Stimulated activated memory B cell treated with anti-CD40 and anti-IgM and Interleukin-4, amounts not matched to agents 10 μg/mL and 1 μg/mL and 100 μg/mL, for 72 hours (primary cell): ENCODE results near the gene ALG13.
"Not testable (repeated sequence)": the region's sequence is repeated elsewhere in the genome, so short reads cannot be mapped to it uniquely, and the experiment has no call there.

Source experiments
- ATAC-seq: fragments of 150-1000 bp; cut with Tn5 transposase; 2 replicates; pipeline ENCODE4 v1.10.0; 2021
- H3K27ac Mint-ChIP-seq: one replicate; pipeline ENCODE4 v1.8.0; 2022; ENCODE audit warnings: mild to moderate bottlenecking, mixed read lengths
- H3K27me3 Mint-ChIP-seq: one replicate; pipeline ENCODE4 v1.8.0; 2022; ENCODE audit warnings: mixed read lengths
- H3K36me3 Mint-ChIP-seq: one replicate; pipeline ENCODE4 v1.8.0; 2022; ENCODE audit warnings: mixed read lengths
- H3K4me1 Mint-ChIP-seq: one replicate; pipeline ENCODE4 v1.8.0; 2022; ENCODE audit warnings: mixed read lengths
- H3K4me3 Mint-ChIP-seq: one replicate; pipeline ENCODE4 v1.8.0; 2022; ENCODE audit warnings: mild to moderate bottlenecking, moderate library complexity, mixed read lengths
- H3K9me3 Mint-ChIP-seq: one replicate; pipeline ENCODE4 v1.8.0; 2022; ENCODE audit warnings: mixed read lengths

ALG13 gene

DNA sequence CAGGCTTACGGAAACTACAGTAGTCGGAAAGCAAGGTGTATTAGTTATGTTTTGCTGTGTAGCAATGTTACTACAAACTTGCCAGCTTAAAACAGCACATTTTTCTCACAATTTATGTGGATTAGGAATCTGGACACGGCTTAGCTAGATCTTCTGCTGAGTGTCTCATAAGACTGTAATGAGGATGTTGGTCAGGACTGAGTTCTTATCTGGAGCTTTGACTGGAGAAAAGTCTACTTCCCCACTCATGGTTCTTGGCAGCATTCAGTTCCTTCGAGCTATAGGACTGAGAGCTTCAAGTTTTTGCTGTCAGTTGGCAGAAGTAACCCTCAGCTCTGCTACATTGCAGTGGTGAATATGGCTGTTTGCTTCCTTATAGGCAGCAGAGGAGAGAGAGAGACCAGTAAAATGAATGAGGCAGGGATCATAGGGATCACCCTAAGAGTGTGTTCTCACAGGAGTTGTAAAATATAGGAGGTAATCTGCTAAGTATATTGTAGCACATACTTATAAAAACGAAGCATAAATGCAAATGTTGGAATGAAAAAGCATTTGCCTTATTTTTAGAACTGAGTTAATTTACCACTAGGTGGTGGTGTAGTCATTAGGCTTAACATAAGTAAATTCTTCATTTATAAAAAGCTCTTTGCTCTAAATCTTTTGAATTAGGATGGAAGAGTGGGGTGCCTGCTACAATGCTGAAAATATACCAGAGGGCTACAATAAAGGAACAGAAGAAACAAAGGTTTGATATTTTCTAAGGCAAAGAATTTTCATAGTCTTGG lies 38.6 kb downstream of the ALG13 start:
- H3K4me1 Mint-ChIP-seq: no peaks in the 10 kb centered on the region
- peaks cover 20% of the 10 kb centered on the region for H3K36me3 Mint-ChIP-seq
- H3K4me3 Mint-ChIP-seq: no peak overlapping the region
- H3K9me3 Mint-ChIP-seq: no peaks in the 10 kb centered on the region
- H3K27ac Mint-ChIP-seq: no peak overlapping the region
- no peak for ATAC-seq
- no peaks in the 10 kb centered on the region for H3K27me3 Mint-ChIP-seq

DNA sequence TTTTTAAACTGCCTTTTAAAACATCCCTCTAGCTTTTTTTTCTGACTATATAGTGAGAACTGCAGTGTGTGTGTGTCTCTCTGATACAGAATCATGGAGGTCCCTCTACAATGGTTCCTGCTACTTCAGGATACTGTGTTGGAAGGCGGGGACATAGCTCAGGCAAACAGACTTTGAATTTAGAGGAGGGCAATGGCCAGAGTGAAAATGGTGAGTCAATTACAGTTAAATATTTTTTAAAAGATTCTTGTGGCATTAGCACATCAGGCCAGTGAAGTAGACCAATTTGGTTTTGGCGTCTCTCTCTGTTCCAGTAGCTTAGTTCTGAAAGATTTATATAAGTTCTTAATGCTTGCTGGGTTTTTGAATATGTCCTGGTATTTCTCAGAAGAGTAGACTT lies 47.1 kb downstream of the ALG13 start:
- no peak for ATAC-seq
- no peaks in the 10 kb centered on the region for H3K27me3 Mint-ChIP-seq
- H3K36me3 Mint-ChIP-seq: peaks cover 24% of the 10 kb centered on the region
- H3K4me3 Mint-ChIP-seq: no peak overlapping the region
- H3K9me3 Mint-ChIP-seq: no peaks in the 10 kb centered on the region
- H3K4me1 Mint-ChIP-seq: no peaks in the 10 kb centered on the region
- H3K27ac Mint-ChIP-seq: no peak overlapping the region

DNA sequence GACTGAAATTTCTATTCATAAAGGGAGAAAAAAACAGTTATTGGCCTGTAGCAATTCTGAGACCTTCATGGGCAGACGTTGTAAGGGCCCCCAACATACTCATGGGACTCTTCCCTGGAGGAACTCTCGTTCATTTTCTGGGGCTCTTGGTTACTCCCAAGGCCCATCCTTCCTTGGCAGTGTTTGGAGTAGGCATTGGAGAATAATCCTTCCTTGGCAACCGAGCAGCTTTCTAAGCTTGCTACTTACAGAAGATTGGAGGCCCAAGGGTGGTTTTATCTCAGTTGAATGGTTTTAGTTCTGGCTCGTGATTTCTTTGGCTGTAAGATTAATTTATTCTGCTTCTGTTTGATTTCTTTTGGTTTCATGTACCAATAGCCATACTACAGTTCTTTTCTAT lies 50.4 kb downstream of the ALG13 start:
- Mint-ChIP-seq H3K27ac (no peak overlapping the region), H3K36me3 (peaks cover 34% of the 10 kb centered on the region), H3K27me3 (no peaks in the 10 kb centered on the region), H3K4me3 (no peak overlapping the region), H3K4me1 (no peaks in the 10 kb centered on the region), H3K9me3 (no peaks in the 10 kb centered on the region)
- no peak for ATAC-seq

DNA sequence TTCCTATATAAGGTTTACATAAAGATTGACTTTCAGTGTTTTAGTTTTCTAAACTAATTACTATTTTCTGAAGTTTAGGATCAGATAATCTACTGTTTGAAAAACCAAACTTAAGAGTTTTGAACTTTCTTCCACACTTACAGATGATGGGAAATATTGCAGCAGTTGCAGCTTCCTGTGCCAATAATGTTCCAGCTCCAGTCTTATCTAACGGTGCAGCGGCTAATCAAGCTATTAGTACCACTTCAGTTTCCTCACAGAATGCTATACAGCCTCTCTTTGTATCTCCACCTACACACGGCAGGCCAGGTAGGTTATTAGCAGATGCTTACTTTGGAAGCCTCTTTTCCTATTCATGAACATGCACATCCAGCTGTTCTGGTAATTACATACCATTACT lies 55.6 kb downstream of the ALG13 start:
- H3K4me1 Mint-ChIP-seq: no peaks in the 10 kb centered on the region
- no peak overlapping the region for H3K27ac Mint-ChIP-seq
- H3K4me3 Mint-ChIP-seq: no peak overlapping the region
- H3K9me3 Mint-ChIP-seq: no peaks in the 10 kb centered on the region
- H3K27me3 Mint-ChIP-seq: no peaks in the 10 kb centered on the region
- H3K36me3 Mint-ChIP-seq: peaks cover 62% of the 10 kb centered on the region
- no peak for ATAC-seq

GRCh38 chrX:111742018-111742417 lies 61.0 kb downstream of the ALG13 start:
- H3K27me3 Mint-ChIP-seq: no peaks in the 10 kb centered on the region
- H3K27ac Mint-ChIP-seq: no peak overlapping the region
- no peak overlapping the region for H3K4me3 Mint-ChIP-seq
- peaks cover 59% of the 10 kb centered on the region for H3K36me3 Mint-ChIP-seq
- no peak for ATAC-seq
- H3K9me3 Mint-ChIP-seq: no peaks in the 10 kb centered on the region
- no peaks in the 10 kb centered on the region for H3K4me1 Mint-ChIP-seq

DNA sequence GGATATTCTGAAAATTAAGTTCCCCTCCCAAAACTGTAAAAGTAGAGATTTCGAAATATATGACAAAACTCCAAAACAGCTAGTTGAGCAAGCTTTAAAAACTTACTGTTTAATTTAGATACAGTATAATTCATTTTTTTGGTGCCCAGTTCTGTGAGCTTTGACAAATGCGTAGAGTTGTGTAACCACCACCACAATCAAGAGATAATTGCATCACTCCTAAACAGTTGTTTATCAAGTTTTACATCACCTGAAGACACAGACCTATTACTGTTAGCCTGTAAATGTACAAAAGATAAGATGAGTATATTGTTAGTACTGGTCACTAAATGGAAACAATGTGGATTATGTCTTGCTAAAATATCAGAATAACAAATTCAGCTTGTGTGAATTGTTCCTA lies 62.3 kb downstream of the ALG13 start:
- Mint-ChIP-seq H3K27me3 (no peaks in the 10 kb centered on the region), H3K4me3 (no peak overlapping the region), H3K4me1 (no peaks in the 10 kb centered on the region), H3K27ac (no peak overlapping the region), H3K9me3 (no peaks in the 10 kb centered on the region), H3K36me3 (peaks cover 60% of the 10 kb centered on the region)
- ATAC-seq: no peak

DNA sequence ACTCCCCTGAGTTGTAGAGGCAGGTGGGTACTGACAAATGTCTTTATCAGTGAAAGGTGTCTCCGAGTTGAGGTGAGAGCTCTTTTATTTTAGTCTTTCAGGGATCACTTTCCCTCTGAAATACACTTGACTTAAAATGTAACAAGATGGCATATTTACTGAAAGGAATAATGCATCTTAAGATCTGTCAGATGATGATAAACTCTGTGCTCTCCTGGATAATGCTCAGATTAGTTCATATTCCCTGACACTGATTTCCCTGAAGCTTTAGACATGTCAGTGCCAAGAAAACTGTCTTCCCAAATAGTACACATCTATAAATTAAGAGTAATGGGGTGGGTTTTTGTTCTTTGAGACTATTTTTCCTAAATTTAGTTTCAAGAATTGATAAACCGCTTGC lies 75.5 kb downstream of the ALG13 start:
- peaks cover 51% of the 10 kb centered on the region for H3K36me3 Mint-ChIP-seq

GRCh38 chrX:111759686-111760085 lies 78.7 kb downstream of the ALG13 start:
- ATAC-seq: no peak
- Mint-ChIP-seq H3K27ac (no peak overlapping the region), H3K27me3 (no peaks in the 10 kb centered on the region), H3K4me3 (no peak overlapping the region), H3K36me3 (peaks cover 42% of the 10 kb centered on the region), H3K4me1 (no peaks in the 10 kb centered on the region), H3K9me3 (no peaks in the 10 kb centered on the region)

More for the DNA sequence above, 75.5 kb downstream of the ALG13 start:
- H3K4me3 Mint-ChIP-seq: no peak overlapping the region
- H3K27me3 Mint-ChIP-seq: no peaks in the 10 kb centered on the region
- H3K27ac Mint-ChIP-seq: no peak overlapping the region
- H3K9me3 Mint-ChIP-seq: no peaks in the 10 kb centered on the region
- no peak for ATAC-seq
- H3K4me1 Mint-ChIP-seq: no peaks in the 10 kb centered on the region

DNA sequence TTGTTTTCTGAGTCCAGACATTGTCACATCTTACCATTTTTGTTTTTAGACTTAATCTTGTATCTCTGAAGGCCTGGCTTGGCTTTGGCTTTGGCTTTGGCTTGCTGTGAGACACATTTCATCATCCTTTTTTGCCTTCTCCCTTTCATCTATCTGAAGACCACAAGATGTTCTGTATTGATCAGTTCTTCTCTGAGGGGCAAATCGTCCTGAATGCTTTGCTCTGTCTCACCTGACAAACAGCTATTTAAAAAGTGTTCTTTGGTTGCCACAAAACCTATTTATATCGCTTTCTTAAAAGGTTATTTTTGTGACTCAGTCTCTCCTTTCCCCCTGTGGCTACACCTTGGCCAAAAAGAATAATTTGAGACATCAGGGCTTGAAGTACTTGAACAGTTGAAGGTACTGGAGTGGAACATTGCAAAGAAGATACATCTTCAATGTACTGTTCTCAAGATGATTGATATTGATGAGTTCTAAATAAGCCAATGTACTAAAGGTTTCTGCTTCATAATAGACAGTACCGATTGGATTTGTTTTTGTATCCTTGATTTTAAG lies 80.7 kb downstream of the ALG13 start:
- no peak for ATAC-seq
- H3K4me3 Mint-ChIP-seq: no peak overlapping the region
- H3K36me3 Mint-ChIP-seq: peaks cover 39% of the 10 kb centered on the region
- H3K27ac Mint-ChIP-seq: no peak overlapping the region
- no peaks in the 10 kb centered on the region for H3K4me1 Mint-ChIP-seq
- no peaks in the 10 kb centered on the region for H3K9me3 Mint-ChIP-seq
- no peaks in the 10 kb centered on the region for H3K27me3 Mint-ChIP-seq

DNA sequence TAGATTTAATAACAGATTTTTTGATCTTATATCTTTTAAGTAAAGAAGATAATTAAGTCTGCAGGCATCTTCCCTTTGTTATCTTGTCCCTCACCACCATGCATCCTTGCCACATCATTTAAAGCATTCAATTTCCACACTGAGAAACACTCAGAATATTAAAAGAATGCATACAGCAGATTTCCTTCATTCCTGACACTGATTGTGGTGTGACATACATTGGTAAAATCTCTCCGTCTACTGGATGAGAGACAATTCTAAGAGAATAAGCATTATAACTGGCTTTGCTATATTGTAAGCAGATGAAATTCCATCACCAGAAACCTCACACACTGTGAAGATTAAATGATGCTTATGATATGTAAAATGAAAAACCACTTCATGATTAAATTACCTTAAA lies 97.6 kb downstream of the ALG13 start:
- no peaks in the 10 kb centered on the region for H3K4me1 Mint-ChIP-seq
- peaks cover 12% of the 10 kb centered on the region for H3K36me3 Mint-ChIP-seq
- H3K9me3 Mint-ChIP-seq: no peaks in the 10 kb centered on the region
- no peak overlapping the region for H3K27ac Mint-ChIP-seq
- no peaks in the 10 kb centered on the region for H3K27me3 Mint-ChIP-seq
- no peak for ATAC-seq
- H3K4me3 Mint-ChIP-seq: no peak overlapping the region

DNA sequence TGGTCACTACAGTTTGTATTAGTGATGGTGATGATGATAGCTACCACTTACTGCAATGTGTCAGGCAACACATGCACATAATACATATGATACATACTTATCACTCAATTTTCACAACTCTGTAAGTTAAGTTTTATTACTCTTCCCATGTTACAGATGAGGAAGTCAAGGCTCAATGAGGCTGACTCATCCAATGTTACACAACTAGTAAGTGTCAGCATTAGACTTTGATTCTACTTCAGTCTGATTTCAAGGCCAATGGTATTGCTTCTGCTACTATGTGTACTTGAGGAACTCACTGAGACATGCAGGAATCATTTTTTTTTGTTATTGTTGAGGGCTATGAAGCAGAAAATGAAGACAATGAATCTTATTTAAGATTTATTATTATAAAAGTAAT lies 98.6 kb downstream of the ALG13 start:
- H3K4me3 Mint-ChIP-seq: no peak overlapping the region
- ATAC-seq: no peak
- no peaks in the 10 kb centered on the region for H3K27me3 Mint-ChIP-seq
- H3K27ac Mint-ChIP-seq: no peak overlapping the region
- peaks cover 12% of the 10 kb centered on the region for H3K36me3 Mint-ChIP-seq
- H3K4me1 Mint-ChIP-seq: no peaks in the 10 kb centered on the region
- no peaks in the 10 kb centered on the region for H3K9me3 Mint-ChIP-seq

DNA sequence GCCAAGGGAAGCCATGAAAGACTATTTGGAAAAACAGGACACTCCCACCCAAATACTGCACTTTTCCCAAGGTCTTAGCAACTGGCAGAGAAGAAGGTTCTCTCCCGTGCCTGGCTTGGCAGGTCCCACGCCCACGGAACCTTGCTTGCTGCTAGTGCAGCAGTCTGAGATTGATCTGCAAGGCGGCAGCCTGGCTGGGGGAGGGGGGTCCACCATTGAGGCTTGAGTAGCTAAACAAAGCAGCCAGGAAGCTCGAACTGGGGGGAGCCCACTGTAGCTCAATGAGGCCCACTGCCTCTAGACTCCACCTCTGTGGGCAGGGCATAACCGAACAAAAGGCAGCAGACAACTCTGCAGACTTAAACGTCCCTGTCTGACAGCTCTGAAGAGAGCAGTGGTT lies 103.7 kb downstream of the ALG13 start:
- no peaks in the 10 kb centered on the region for H3K27me3 Mint-ChIP-seq
- ATAC-seq: no peak
- H3K9me3 Mint-ChIP-seq: peaks cover 15% of the 10 kb centered on the region
- no peaks in the 10 kb centered on the region for H3K4me1 Mint-ChIP-seq
- peaks cover 12% of the 10 kb centered on the region for H3K36me3 Mint-ChIP-seq
- no peak overlapping the region for H3K27ac Mint-ChIP-seq
- no peak overlapping the region for H3K4me3 Mint-ChIP-seq

- H3K27ac Mint-ChIP-seq, H3K4me1 Mint-ChIP-seq, H3K36me3 Mint-ChIP-seq, H3K27me3 Mint-ChIP-seq, H3K4me3 Mint-ChIP-seq, ATAC-seq: not testable (repeated sequence)
- peaks cover 15% of the 10 kb centered on the region for H3K9me3 Mint-ChIP-seq
These were observed 109.1 kb downstream of the ALG13 start for GRCh38 chrX:111790054-111790453.
